Transverse colon (tissue), 4 donors: ENCODE data around the gene SLC36A2. TPM values are rescaled to one million over a fixed set of nuclear protein-coding genes. Genes with fewer than 3 reads are reported as not detected.
"Not testable (repeated sequence)": the region's sequence is repeated elsewhere in the genome, so short reads cannot be mapped to it uniquely, and the experiment has no call there.

ENCODE experiments used
- DNase-seq: peaks from one replicate; pipeline ENCODE4 v3.0.0-alpha.2; 2019
- H3K27ac ChIP-seq, 4 donors: fragments of 200-600 bp; sonication (generic); 2 replicates each; pipeline ENCODE4 v1.5.1; 2016 to 2018; ENCODE audit warnings: inconsistent platforms in 4 of 4
- H3K27me3 ChIP-seq: fragments of 200-600 bp; sonication (generic); 2 replicates; pipeline ENCODE4 v1.5.1; 2017; ENCODE audit warnings: inconsistent platforms
- H3K36me3 ChIP-seq, 4 donors: fragments of 200-600 bp; sonication (generic); 2 replicates each; pipeline ENCODE4 v1.5.1; 2017 to 2019; ENCODE audit warnings: inconsistent platforms in 4 of 4
- H3K4me1 ChIP-seq, 4 donors: fragments of 200-600 bp; sonication (generic); 2 replicates each; pipeline ENCODE4 v1.5.1; 2017 to 2020; ENCODE audit warnings: inconsistent platforms in 4 of 4
- H3K4me3 ChIP-seq, 4 donors: fragments of 200-600 bp; sonication (generic); 1 replicate in 1 of 4; 2 replicates in 3 of 4; pipeline versions ENCODE4 v1.5.1 to v1.6.1; 2017 to 2019; ENCODE audit warnings: inconsistent platforms in 4 of 4
- H3K9me3 ChIP-seq, 2 donors: fragments of 200-600 bp; sonication (generic); 2 replicates each; pipeline ENCODE4 v1.5.1; 2017 to 2019; ENCODE audit warnings: inconsistent platforms in 2 of 2
- CTCF ChIP-seq, 5 experiments: fragments of 200-600 bp in 3 of 5; fragments of 450-650 bp in 2 of 5; sonication (generic) in 3 of 5; IDR thresholded peaks; 1 replicate in 2 of 5; 2 replicates in 3 of 5; pipeline ENCODE4 v1.5.1; 2016 to 2017; ENCODE audit warnings: antibody characterized with exemption in 5 of 5, inconsistent platforms in 3 of 5, mild to moderate bottlenecking in 2 of 5, moderate library complexity in 1 of 5
- EP300 ChIP-seq: sonication (generic); formaldehyde crosslinking; IDR thresholded peaks from one replicate; pipeline ENCODE4 v1.6.1; 2017; ENCODE audit warnings: antibody characterized with exemption, low read depth
- POLR2A ChIP-seq: fragments of 450-650 bp; IDR thresholded peaks from one replicate; pipeline ENCODE4 v1.6.1; 2016; ENCODE audit warnings: antibody characterized with exemption, mild to moderate bottlenecking, moderate library complexity
- POLR2AphosphoS5 ChIP-seq, 3 donors: sonication (generic); formaldehyde crosslinking; IDR thresholded peaks; one replicate each; pipeline ENCODE4 v1.6.1; 2016; ENCODE audit warnings: antibody characterized with exemption in 3 of 3
- WGBS, 2 donors: methylation state at CpG; one replicate each; pipeline ENCODE4 v1.1.5; 2018; ENCODE audit warnings: low coverage in 1 of 2; 5-methylcytosine and 5-hydroxymethylcytosine counted together
- in situ Hi-C, 4 donors: fragments of 200-750 bp; cut with MboI; loops; one replicate each; pipeline versions ENCODE4 v1.15.0 to v1.15.1; 2017; ENCODE audit warnings: low sequenced_read_pairs in 3 of 4, low pct_ligation_motif_present in 1 of 4, low pct_unique_long_range_greater_than_20kb in 1 of 4
- intact Hi-C: fragments of 100-400 bp; cut with DNase I; formaldehyde crosslinking; loops from one replicate; pipeline ENCODE4 v1.15.1; 2023; ENCODE audit warnings: low total_unique reads
- total RNA-seq, 4 donors: library from RNA; depleted of rRNA; stranded (reverse); fragments of >200 nt; gene quantifications; one replicate each; pipeline ENCODE4 v1.1.0, GENCODE V29; 2016

SLC36A2 gene
- total RNA-seq, 4 donors from 2014 or later, result not detected

GRCh38 chr5:151381899-151382298 lies 34.5 kb upstream of the SLC36A2 start:
- intact Hi-C loops (no loop called here), in situ Hi-C loops (no loop called here)
- no peaks in the 10 kb centered on the region for H3K27me3 ChIP-seq

GRCh38 chr5:151378616-151379015 lies 31.3 kb upstream of the SLC36A2 start:
- 81 to 93% methylated on average over 3 to 6 of the region's 6 CpGs for WGBS, 2 donors

More at GRCh38 chr5:151381899-151382298, 34.5 kb upstream of the SLC36A2 start:
- DNase-seq, result no peak
- Histone ChIP-seq H3K36me3 (no peaks in the 10 kb centered on the region), H3K27ac (no peak overlapping the region), H3K9me3 (no peaks in the 10 kb centered on the region), H3K4me1 (no peaks in the 10 kb centered on the region), H3K4me3 (no peak overlapping the region)
- 90% methylated on average over 6 of the region's 6 CpGs; no CpG with 5 or more reads in 1 of the 2 donors for WGBS, 2 donors
- TF ChIP-seq POLR2A, result no peak
- TF ChIP-seq CTCF (IDR thresholded peaks at IDR 0.05), result no peak
- no peak for TF ChIP-seq EP300
- TF ChIP-seq POLR2AphosphoS5 (IDR thresholded peaks at IDR 0.05), result no peak

GRCh38 chr5:151374539-151374938 lies 27.2 kb upstream of the SLC36A2 start:
- H3K9me3 ChIP-seq, result no peaks in the 10 kb centered on the region
- intact Hi-C loops (no loop called here), in situ Hi-C loops (no loop called here)
- H3K36me3 ChIP-seq, result no peaks in the 10 kb centered on the region
- 32 to 43% methylated on average over 1 of the region's 1 CpG for WGBS, 2 donors
- TF ChIP-seq CTCF (IDR thresholded peaks at IDR 0.05) (no peak), POLR2AphosphoS5 (IDR thresholded peaks at IDR 0.05) (no peak), POLR2A (no peak), EP300 (no peak)
- H3K4me1 ChIP-seq, result no peaks in the 10 kb centered on the region
- no peak for DNase-seq
- no peaks in the 10 kb centered on the region for H3K27me3 ChIP-seq
- no peak overlapping the region for H3K4me3 ChIP-seq
- H3K27ac ChIP-seq, result no peak overlapping the region

More at GRCh38 chr5:151378616-151379015, 31.3 kb upstream of the SLC36A2 start:
- no peak overlapping the region for H3K4me3 ChIP-seq
- TF ChIP-seq EP300 (no peak), POLR2AphosphoS5 (IDR thresholded peaks at IDR 0.05) (no peak), POLR2A (no peak), CTCF (IDR thresholded peaks at IDR 0.05) (no peak)
- H3K27me3 ChIP-seq, result no peaks in the 10 kb centered on the region
- intact Hi-C loops (no loop called here), in situ Hi-C loops (no loop called here)
- no peaks in the 10 kb centered on the region for H3K9me3 ChIP-seq
- DNase-seq, result no peak
- H3K27ac ChIP-seq, result no peak overlapping the region
- H3K4me1 ChIP-seq, result no peaks in the 10 kb centered on the region
- H3K36me3 ChIP-seq, result no peaks in the 10 kb centered on the region

GRCh38 chr5:151367038-151367437 lies 19.7 kb upstream of the SLC36A2 start:
- H3K27me3 ChIP-seq, in situ Hi-C loops, H3K4me1 ChIP-seq, DNase-seq, H3K27ac ChIP-seq, H3K4me3 ChIP-seq, intact Hi-C loops, H3K36me3 ChIP-seq: not testable (repeated sequence)
- 66 to 75% methylated on average over 6 of the region's 6 CpGs for WGBS, 2 donors
- H3K9me3 ChIP-seq, result peaks cover 11 to 20% of the 10 kb centered on the region in 2 donors

- no peak for TF ChIP-seq CTCF (IDR thresholded peaks at IDR 0.05)
- TF ChIP-seq POLR2A, result no peak
- no peak for TF ChIP-seq POLR2AphosphoS5 (IDR thresholded peaks at IDR 0.05)
- TF ChIP-seq EP300, result no peak
These were observed 16.3 kb upstream of the SLC36A2 start for GRCh38 chr5:151363673-151364072.

More at GRCh38 chr5:151363673-151364072, 16.3 kb upstream of the SLC36A2 start:
- intact Hi-C loops (no loop called here), in situ Hi-C loops (no loop called here)
- Histone ChIP-seq H3K27me3 (no peaks in the 10 kb centered on the region), H3K27ac (no peak overlapping the region), H3K36me3 (no peaks in the 10 kb centered on the region), H3K4me1 (no peaks in the 10 kb centered on the region), H3K9me3 (peaks cover 17 to 20% of the 10 kb centered on the region in 2 donors), H3K4me3 (no peak overlapping the region)
- DNase-seq, result no peak
